IMR-90 (cell line): Measurements from ENCODE around the gene RSPH3. TPM values are rescaled to one million over a fixed set of nuclear protein-coding genes. Genes with fewer than 3 reads are reported as not detected.
A peak's percentile ranks its signal among the peaks of the same experiment; 100 is the strongest.
"Not testable (repeated sequence)": the region's sequence is repeated elsewhere in the genome, so short reads cannot be mapped to it uniquely, and the experiment has no call there.

Experiments used
- ATAC-seq: fragments of 200-7000 bp; cut with Tn5 transposase; 2 replicates; pipeline ENCODE4 v1.9.1; 2020; ENCODE audit warnings: low read depth, mild to moderate bottlenecking, moderate library complexity
- BruUV-seq: library from RNA; stranded (reverse); fragments of 400-500 nt; replicated peaks from 2 replicates; lab custom pipeline; 2021; lab: Mats Ljungman, UMichigan
- CTCF ChIA-PET: fragments of 300-600 bp; formaldehyde crosslinking; extraction: SDS; loops from one replicate; lab custom pipeline; 2021; ENCODE audit warnings: antibody characterized with exemption; lab: Yijun Ruan, JAX
- POLR2A ChIA-PET: fragments of 300-600 bp; sonication (Branson Sonifier 250); formaldehyde crosslinking; loops from one replicate; lab custom pipeline; 2022; ENCODE audit warnings: antibody characterized with exemption; ENCODE audit not compliant: unreplicated experiment; lab: Charles Lee
- DNase-seq: peaks from one replicate; pipeline ENCODE4 v3.0.0; 2013
- H2AFZ ChIP-seq: replicated peaks from 2 replicates; pipeline ENCODE3; 2013; ENCODE audit warnings: low read length, mild to moderate bottlenecking; ENCODE audit not compliant: poor library complexity
- H2AK5ac ChIP-seq: 2 replicates; pipeline ENCODE4 v1.6.1; 2013; ENCODE audit warnings: low read depth, low read length, inconsistent platforms
- H2AK9ac ChIP-seq: replicated peaks from 2 replicates; pipeline ENCODE3; 2013; ENCODE audit warnings: mild to moderate bottlenecking, low read depth, low read length, moderate library complexity; ENCODE audit not compliant: poor library complexity
- H2BK120ac ChIP-seq: 2 replicates; pipeline ENCODE4 v1.6.1; 2013; ENCODE audit warnings: low read depth, low read length, inconsistent platforms
- H2BK15ac ChIP-seq: 3 replicates; pipeline ENCODE4 v1.6.1; 2013; ENCODE audit warnings: low read depth, low read length, inconsistent platforms
- H2BK20ac ChIP-seq: 2 replicates; pipeline ENCODE4 v1.6.1; 2013; ENCODE audit warnings: low read depth, mild to moderate bottlenecking, inconsistent platforms, low read length, moderate library complexity
- H2BK5ac ChIP-seq: 2 replicates; pipeline ENCODE4 v1.6.1; 2013; ENCODE audit warnings: mild to moderate bottlenecking, low read depth, low read length, inconsistent platforms; ENCODE audit not compliant: poor library complexity, severe bottlenecking
- H3K14ac ChIP-seq: replicated peaks from 2 replicates; pipeline ENCODE4 v1.6.1; 2013; ENCODE audit warnings: low read depth, low read length, inconsistent platforms
- H3K18ac ChIP-seq: 2 replicates; pipeline ENCODE4 v1.6.1; 2013; ENCODE audit warnings: low read depth, low read length, control low read depth
- H3K23ac ChIP-seq: 2 replicates; pipeline ENCODE4 v1.6.1; 2013; ENCODE audit warnings: low read depth, low read length, inconsistent platforms
- H3K27ac ChIP-seq: 2 replicates; pipeline ENCODE4 v1.5.1; 2013; ENCODE audit warnings: mild to moderate bottlenecking, control low read depth, low read length; ENCODE audit not compliant: insufficient read depth
- H3K27me3 ChIP-seq: 2 replicates; pipeline ENCODE4 v1.6.1; 2013; ENCODE audit warnings: low read length; ENCODE audit not compliant: control insufficient read depth, insufficient read depth
- H3K36me3 ChIP-seq: 2 replicates; pipeline ENCODE4 v1.6.1; 2013; ENCODE audit warnings: low read length, mixed read lengths; ENCODE audit not compliant: control insufficient read depth, insufficient read depth
- H3K4ac ChIP-seq: 2 replicates; pipeline ENCODE4 v1.6.1; 2013; ENCODE audit warnings: low read depth, low read length, inconsistent platforms
- H3K4me1 ChIP-seq: 2 replicates; pipeline ENCODE4 v1.6.1; 2013; ENCODE audit warnings: low read length, mixed read lengths; ENCODE audit not compliant: control insufficient read depth, insufficient read depth
- H3K4me2 ChIP-seq: 2 replicates; pipeline ENCODE4 v1.6.1; 2013; ENCODE audit warnings: low read depth, mild to moderate bottlenecking, control low read depth, low read length, moderate library complexity
- H3K4me3 ChIP-seq: 2 replicates; pipeline ENCODE4 v1.5.1; 2013; ENCODE audit warnings: low read depth, mild to moderate bottlenecking, control low read depth, low read length, moderate library complexity; ENCODE audit not compliant: insufficient read depth
- H3K56ac ChIP-seq: 2 replicates; pipeline ENCODE4 v1.6.1; 2013; ENCODE audit warnings: low read length, inconsistent platforms; ENCODE audit not compliant: insufficient read depth; ENCODE audit errors: extremely low read depth
- H3K79me1 ChIP-seq, 2 experiments: 2 replicates each; pipeline ENCODE4 v1.6.1; 2013; ENCODE audit warnings: low read length in 2 of 2, inconsistent platforms in 1 of 2, low read depth in 1 of 2
- H3K9ac ChIP-seq: 2 replicates; pipeline ENCODE4 v1.6.1; 2013; ENCODE audit warnings: low read depth, low read length, control low read depth
- H3K9me1 ChIP-seq: 2 replicates; pipeline ENCODE4 v1.6.1; 2013; ENCODE audit warnings: low read length, inconsistent platforms; ENCODE audit not compliant: insufficient read depth
- H3K9me3 ChIP-seq: 2 replicates; pipeline ENCODE4 v1.6.1; 2013; ENCODE audit warnings: low read length; ENCODE audit not compliant: control insufficient read depth, insufficient read depth
- H4K20me1 ChIP-seq: 2 replicates; pipeline ENCODE4 v1.6.1; 2013; ENCODE audit warnings: low read length, inconsistent platforms; ENCODE audit not compliant: insufficient read depth
- H4K5ac ChIP-seq: 2 replicates; pipeline ENCODE4 v1.6.1; 2013; ENCODE audit warnings: mild to moderate bottlenecking, low read depth, low read length, control low read depth
- H4K8ac ChIP-seq, 2 experiments: 2 replicates each; pipeline ENCODE4 v1.6.1; 2013; ENCODE audit warnings: low read depth in 2 of 2, low read length in 2 of 2, control low read depth in 1 of 2, inconsistent platforms in 1 of 2
- H4K91ac ChIP-seq: 2 replicates; pipeline ENCODE4 v1.6.1; 2013; ENCODE audit warnings: low read depth, low read length, inconsistent platforms; ENCODE audit not compliant: insufficient read depth
- POLR2A ChIP-seq: IDR thresholded peaks from 2 replicates; pipeline ENCODE4 v1.6.1; 2012; ENCODE audit warnings: mild to moderate bottlenecking, low read depth, low read length
- RCOR1 ChIP-seq: IDR thresholded peaks from 2 replicates; pipeline ENCODE4 v1.6.1; 2012; ENCODE audit warnings: mild to moderate bottlenecking, low read length, improper control_type of control experiment; ENCODE audit not compliant: insufficient replicate concordance
- WGBS, 2 experiments: methylation state at CpG; one replicate each; pipeline versions ENCODE4 v1.1.5 to v1.1.7; 2013; ENCODE audit warnings: missing lambda C conversion rate in 2 of 2; ENCODE audit not compliant: insufficient read length in 1 of 2; ENCODE audit errors: extremely low coverage in 2 of 2; 5-methylcytosine and 5-hydroxymethylcytosine counted together
- dilution Hi-C: fragments of 300-500 bp; cut with HindIII; formaldehyde crosslinking; loops from one replicate; pipeline ENCODE4 v1.14.3; 2018; ENCODE audit warnings: low sequenced_read_pairs; ENCODE audit not compliant: unreplicated experiment
- in situ Hi-C: fragments of 300-500 bp; cut with MboI; formaldehyde crosslinking; loops from 3 replicates; pipeline ENCODE4 v1.14.3; 2019; ENCODE audit warnings: low sequenced_read_pairs, inconsistent platforms, mixed read lengths
- intact Hi-C: fragments of 100-400 bp; cut with micrococcal nuclease; formaldehyde crosslinking; loops from 2 replicates; pipeline ENCODE4 v1.10.0; 2022
- polyA plus RNA-seq, 3 experiments: library from polyadenylated mRNA; depleted of rRNA; stranded (reverse); fragments of >200 nt; gene quantifications; 2 replicates each; pipeline ENCODE4 v1.2.3, GENCODE V29; 2012; ENCODE audit warnings: low replicate concordance in 1 of 3
- total RNA-seq: library from RNA; depleted of rRNA; stranded (reverse); fragments of >200 nt; gene quantifications from 2 replicates; pipeline ENCODE4 v1.2.3, GENCODE V29; 2012

Gene RSPH3
- total and polyA plus RNA-seq, 2 of the 4 experiments (the other 2 are of a cell fraction), result 1.7 to 3.0 TPM

GRCh38 chr6:159012201-159012600 is 12.2 kb upstream of the RSPH3 start:
- H3K18ac ChIP-seq, result no peak overlapping the region
- H3K36me3 ChIP-seq, result no peaks in the 10 kb centered on the region
- DNase-seq, result peak; percentile 45
- ATAC-seq, result peak; percentile 59
- no peaks in the 10 kb centered on the region; the same call in 1 of the 2 replicates for H3K27me3 ChIP-seq
- no TSS peak for BruUV-seq
- H3K27ac ChIP-seq, result no peak overlapping the region
- no peaks in the 10 kb centered on the region for H4K20me1 ChIP-seq
- H3K9me3 ChIP-seq, result no peaks in the 10 kb centered on the region
- intact Hi-C loops (no loop called here), dilution Hi-C loops (no loop called here), in situ Hi-C loops (no loop called here)
- H3K79me1 ChIP-seq, result no peaks in the 10 kb centered on the region
- no peak overlapping the region for H2AK5ac ChIP-seq
- H3K14ac ChIP-seq, result no peak overlapping the region
- H2BK20ac ChIP-seq, result no peak overlapping the region
- H2AFZ ChIP-seq, result no peak overlapping the region
- no peak overlapping the region for H3K4me2 ChIP-seq
- no CpG with 5 or more reads among the region's 4 CpGs for WGBS, 2 experiments
- H3K9ac ChIP-seq, result no peak overlapping the region
- no peak overlapping the region for H4K8ac ChIP-seq
- H3K4me1 ChIP-seq, result no peaks in the 10 kb centered on the region
- no peak overlapping the region for H2AK9ac ChIP-seq
- H4K5ac ChIP-seq, result no peak overlapping the region
- H2BK15ac ChIP-seq, result no peak overlapping the region
- H2BK120ac ChIP-seq, result no peak overlapping the region
- no peak overlapping the region for H2BK5ac ChIP-seq
- no peak overlapping the region for H3K56ac ChIP-seq
- H3K4ac ChIP-seq, result no peak overlapping the region
- ChIA-PET CTCF (interaction anchor here (1.1 kb wide), 1 partner anchor 10 kb away, joined by 3 read pairs; no protein-coding TSS in a partner anchor), POLR2A (no interaction called here)
- H3K23ac ChIP-seq, result no peak overlapping the region
- TF ChIP-seq RCOR1, result no peak
- no peak for TF ChIP-seq POLR2A
- no peak overlapping the region for H4K91ac ChIP-seq
- H3K9me1 ChIP-seq, result no peaks in the 10 kb centered on the region
- H3K4me3 ChIP-seq, result no peak overlapping the region

DNA sequence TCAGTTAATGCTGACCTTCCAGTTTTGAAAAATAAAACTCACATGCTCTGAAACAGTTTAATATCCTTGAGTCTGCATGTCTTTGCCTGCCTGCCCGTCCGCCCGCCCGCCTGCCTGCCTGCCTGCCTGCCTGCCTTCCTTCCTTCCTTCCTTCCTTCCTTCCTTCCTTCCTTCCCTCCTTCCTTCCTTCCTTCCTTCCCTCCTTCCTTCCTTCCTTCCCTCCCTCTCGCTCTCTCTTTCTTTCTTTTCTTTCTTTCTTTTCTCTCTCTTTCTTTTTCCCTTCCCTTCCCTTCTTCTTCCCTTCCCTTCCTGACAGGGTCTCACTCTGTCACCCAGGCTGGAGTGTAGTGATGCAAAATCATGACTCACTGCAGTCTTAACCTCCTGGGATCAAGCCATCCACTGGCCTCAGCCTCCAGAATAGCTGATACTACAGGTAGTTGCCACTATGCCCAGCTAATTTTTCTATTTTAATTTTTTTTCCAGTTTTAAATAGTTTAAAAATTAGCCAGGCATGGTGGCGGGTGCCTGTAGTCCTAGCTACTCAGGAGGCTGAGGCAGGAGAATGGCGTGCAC is 10.1 kb upstream of the RSPH3 start:
- H3K9me1 ChIP-seq, H3K4me3 ChIP-seq, in situ Hi-C loops, H4K5ac ChIP-seq, ATAC-seq, H3K79me1 ChIP-seq, POLR2A ChIA-PET, H3K14ac ChIP-seq, H3K23ac ChIP-seq, H3K36me3 ChIP-seq, H2AK5ac ChIP-seq, H3K18ac ChIP-seq, H2BK120ac ChIP-seq, H4K91ac ChIP-seq, H2AFZ ChIP-seq, H3K4me1 ChIP-seq, H2AK9ac ChIP-seq, H4K8ac ChIP-seq, H3K9me3 ChIP-seq, H3K27me3 ChIP-seq, H3K9ac ChIP-seq, H2BK5ac ChIP-seq, H3K4me2 ChIP-seq, BruUV-seq, H2BK15ac ChIP-seq, intact Hi-C loops, H3K56ac ChIP-seq, H2BK20ac ChIP-seq, dilution Hi-C loops, H3K27ac ChIP-seq, H4K20me1 ChIP-seq, H3K4ac ChIP-seq: not testable (repeated sequence)
- CTCF ChIA-PET, result interaction anchor here (0.6 kb wide), 1 partner anchor 94 kb away, joined by 3 read pairs; no protein-coding TSS in a partner anchor
- peak; percentile 18 for DNase-seq
- no CpG with 5 or more reads among the region's 7 CpGs for WGBS, 2 experiments
